ENCODE measurements around the gene LIPT1.
"Not testable (repeated sequence)": the region's sequence is repeated elsewhere in the genome, so short reads cannot be mapped to it uniquely, and the experiment has no call there.

The LIPT1 gene

DNA sequence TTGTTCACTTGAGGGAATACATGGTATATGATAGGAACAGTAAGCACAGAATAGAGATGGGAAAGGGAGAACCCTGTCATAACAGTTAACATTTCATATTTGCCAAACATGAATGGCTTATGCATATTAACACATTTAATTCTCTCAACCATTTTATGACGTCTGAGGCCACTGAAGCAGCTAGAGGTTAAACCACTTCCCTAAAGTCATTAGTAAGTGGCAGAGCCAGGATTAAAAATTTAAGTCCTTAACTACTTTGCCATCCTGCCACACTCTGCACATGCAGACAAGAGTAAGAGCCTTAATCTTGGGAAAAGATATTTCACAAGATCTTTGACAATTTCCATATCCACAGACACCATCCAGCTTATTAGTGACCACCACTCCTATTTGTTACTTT is 2.1 kb downstream of the LIPT1 start:
- ATAC-seq (no peak), DNase-seq (no peak)
- Mint-ChIP-seq H3K27me3 (no peaks in the 10 kb centered on the region), H3K9me3 (no peaks in the 10 kb centered on the region), H3K27ac (no peak overlapping the region), H3K4me1 (peaks cover 24% of the 10 kb centered on the region), H3K4me3 (no peak overlapping the region)

GRCh38 chr2:99158599-99158998 is 3.8 kb downstream of the LIPT1 start:
- H3K9me3 Mint-ChIP-seq, result no peaks in the 10 kb centered on the region
- H3K27ac Mint-ChIP-seq, result no peak overlapping the region
- no peak for DNase-seq
- ATAC-seq, result no peak
- no peaks in the 10 kb centered on the region for H3K27me3 Mint-ChIP-seq
- peaks cover 24% of the 10 kb centered on the region for H3K4me1 Mint-ChIP-seq
- H3K4me3 Mint-ChIP-seq, result no peak overlapping the region

DNA sequence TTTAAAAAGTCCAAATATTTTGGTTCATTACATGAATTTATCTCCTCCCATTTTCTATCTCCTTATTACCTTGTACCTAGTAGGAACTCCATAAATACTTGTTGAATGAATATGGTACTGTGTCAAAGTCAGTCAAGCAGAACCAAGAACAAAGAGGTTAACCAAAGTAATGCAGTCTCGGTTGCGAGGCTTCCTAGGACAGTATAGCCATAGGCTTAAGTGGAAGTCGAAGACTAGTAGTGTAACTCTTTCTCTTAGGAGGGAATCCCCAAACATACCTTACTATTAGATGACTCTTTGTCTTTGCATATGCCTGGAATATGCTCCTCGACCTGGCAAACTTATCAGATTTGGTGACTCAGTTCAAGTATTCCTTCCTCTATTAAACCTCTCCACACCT is 4.8 kb downstream of the LIPT1 start:
- Mint-ChIP-seq H3K27ac (no peak overlapping the region), H3K4me3 (no peak overlapping the region), H3K27me3 (no peaks in the 10 kb centered on the region), H3K9me3 (no peaks in the 10 kb centered on the region), H3K4me1 (peaks cover 24% of the 10 kb centered on the region)
- ATAC-seq (no peak), DNase-seq (no peak)

DNA sequence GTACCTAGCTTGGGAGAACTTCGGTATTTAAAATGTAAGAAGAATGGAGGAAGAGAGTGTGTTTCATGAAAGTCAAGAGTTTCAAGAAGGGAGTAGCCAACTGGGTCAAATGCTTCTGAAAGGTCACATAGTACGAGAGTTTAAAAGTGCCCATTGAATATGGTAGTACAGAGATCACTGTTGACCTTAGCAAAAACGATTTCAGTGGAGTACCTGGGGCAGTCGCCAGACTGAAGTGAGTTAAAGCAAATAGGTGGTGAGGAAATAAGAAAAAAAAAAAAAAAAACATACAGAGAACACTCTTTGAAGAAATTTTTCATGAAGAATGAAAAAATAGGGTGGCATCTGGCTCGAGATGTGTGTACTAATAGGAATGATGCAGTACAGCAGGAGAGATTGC is 11.5 kb downstream of the LIPT1 start:
- no peaks in the 10 kb centered on the region for H3K27me3 Mint-ChIP-seq
- H3K27ac Mint-ChIP-seq, result peak overlapping the region in 1 of 2 donors; percentile 88
- no peak for ATAC-seq
- peaks cover 22% of the 10 kb centered on the region for H3K4me1 Mint-ChIP-seq
- DNase-seq, result no peak
- no peak overlapping the region for H3K4me3 Mint-ChIP-seq
- H3K9me3 Mint-ChIP-seq, result no peaks in the 10 kb centered on the region

- Mint-ChIP-seq H3K4me1 (peaks cover 39% of the 10 kb centered on the region), H3K27ac (no peak overlapping the region), H3K9me3 (no peaks in the 10 kb centered on the region), H3K27me3 (no peaks in the 10 kb centered on the region), H3K4me3 (no peak overlapping the region)
- peak; percentile 81 for ATAC-seq
- DNase-seq, result no peak
Observed at GRCh38 chr2:99169534-99169933, 14.8 kb downstream of the LIPT1 start.

- no peaks in the 10 kb centered on the region for H3K27me3 Mint-ChIP-seq
- peak overlapping the region; percentile 86 to 92 for H3K27ac Mint-ChIP-seq
- H3K4me3 Mint-ChIP-seq, result no peak overlapping the region
- H3K9me3 Mint-ChIP-seq, result no peaks in the 10 kb centered on the region
- peak; percentile 78 for ATAC-seq
- DNase-seq, result peak in 1 of 2 donors; percentile 16
- H3K4me1 Mint-ChIP-seq, result peaks cover 46% of the 10 kb centered on the region
Observed at GRCh38 chr2:99171377-99172140, 16.8 kb downstream of the LIPT1 start.

DNA sequence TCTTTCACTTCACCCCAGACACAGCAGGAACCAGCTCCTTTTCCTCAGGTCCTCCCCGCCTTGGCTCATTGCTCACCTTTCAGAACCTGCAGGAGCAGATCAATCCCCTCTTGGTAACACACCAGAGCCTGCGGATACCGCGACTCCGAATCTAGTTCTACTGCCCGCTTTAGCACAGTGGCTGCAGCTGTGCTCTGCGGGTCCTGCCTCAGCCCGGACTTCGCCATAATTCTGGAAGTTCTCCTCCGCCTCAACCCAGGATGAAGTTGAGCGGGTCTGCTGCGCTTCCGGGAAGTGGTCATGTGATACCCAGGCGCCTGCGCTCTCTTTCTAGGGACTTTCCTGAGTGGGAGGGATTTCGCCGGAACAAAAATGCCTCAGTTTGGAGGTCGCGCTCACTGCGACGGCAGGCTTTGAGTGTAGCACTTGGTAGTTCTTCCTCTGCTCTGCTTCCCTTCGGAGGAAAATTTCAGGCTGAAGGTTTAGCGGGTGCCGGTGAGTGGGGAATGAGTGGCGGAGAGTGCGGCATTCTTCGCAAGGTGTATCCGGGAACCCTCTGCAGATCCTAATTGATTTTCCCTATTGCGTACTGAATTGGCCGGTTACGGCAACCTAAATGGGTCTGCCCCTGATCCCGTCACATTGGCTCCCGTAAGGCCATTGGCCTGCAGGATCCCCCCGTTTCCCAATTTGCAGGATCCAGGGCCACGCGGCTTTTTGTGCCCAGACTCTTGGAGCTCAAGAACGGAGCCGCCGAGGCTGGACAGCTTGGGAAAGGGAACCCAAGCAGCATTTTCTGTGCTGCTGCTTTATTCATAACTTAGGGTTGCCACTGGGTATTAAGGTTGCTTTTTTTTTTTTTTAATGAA is 26.2 kb downstream of the LIPT1 start, which contains the start of the genes MITD1 and MRPL30:
MITD1 (minus strand) TSS at position 304 of the 869 bp plus-strand sequence; CDS start at position 227, 77 bp downstream.
MRPL30 (plus strand) TSS at position 430 of the 869 bp plus-strand sequence. CDS start 5,020 bp downstream, outside the sequence.
- Mint-ChIP-seq H3K27me3 (no peaks in the 10 kb centered on the region), H3K4me1 (peaks cover 55% of the 10 kb centered on the region)
- ATAC-seq, result peak; percentile 96

DNA sequence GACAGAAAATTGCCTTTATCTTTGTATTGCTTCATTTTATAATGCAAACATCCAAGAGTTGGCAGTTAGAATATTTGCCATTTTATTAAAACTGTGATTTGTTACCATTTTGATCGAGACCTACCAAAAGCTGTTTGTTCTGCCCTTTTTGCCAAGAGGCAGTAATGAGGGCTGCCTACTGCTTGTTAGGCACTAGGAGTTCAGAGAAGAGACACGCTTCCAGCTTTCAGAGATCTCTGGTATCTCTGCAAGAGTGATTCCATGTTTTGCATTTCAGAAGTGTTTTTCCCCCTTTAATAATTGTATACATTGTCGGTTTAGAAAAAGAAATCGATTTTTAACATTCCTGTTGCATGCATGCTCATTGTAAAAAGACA is 26.8 kb downstream of the LIPT1 start:
- H3K4me3 Mint-ChIP-seq, result peak overlapping the region; percentile 99
- H3K27me3 Mint-ChIP-seq, result no peaks in the 10 kb centered on the region
- H3K9me3 Mint-ChIP-seq, result no peaks in the 10 kb centered on the region
- ATAC-seq, result no peak
- peak overlapping the region; percentile 26 to 98 for H3K27ac Mint-ChIP-seq
- peaks cover 52% of the 10 kb centered on the region for H3K4me1 Mint-ChIP-seq
- DNase-seq, result no peak

More for the DNA sequence above, 26.2 kb downstream of the LIPT1 start, which contains the start of the genes MITD1 and MRPL30:
- DNase-seq, result peak; percentile 88 to 91
- H3K27ac Mint-ChIP-seq, result peak within 1 kb of the TSS; percentile 98 to 99
- H3K9me3 Mint-ChIP-seq, result no peaks in the 10 kb centered on the region
- peak within 1 kb of the TSS; percentile 99 for H3K4me3 Mint-ChIP-seq

DNA sequence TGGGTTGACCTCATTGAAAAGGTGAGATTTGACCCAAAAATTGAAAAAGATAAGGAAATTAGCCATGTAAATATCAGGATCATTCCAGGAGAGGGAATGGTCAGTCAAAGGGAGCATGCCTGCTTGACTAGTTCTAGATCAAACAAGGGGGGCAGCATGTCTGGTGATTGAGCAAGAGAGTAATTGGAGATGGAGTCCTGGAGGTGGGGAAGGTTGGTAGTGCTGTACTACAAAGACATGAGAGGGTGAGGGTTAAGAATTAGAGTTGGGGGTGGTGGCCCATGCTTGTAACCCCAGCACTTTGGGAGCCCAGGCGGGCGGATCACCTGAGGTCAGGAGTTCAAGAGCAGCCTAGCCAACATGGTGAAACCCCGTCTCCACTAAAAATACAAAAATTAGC is 28.3 kb downstream of the LIPT1 start:
- Mint-ChIP-seq H3K27me3 (no peaks in the 10 kb centered on the region), H3K4me3 (peak overlapping the region in 1 of 2 donors; percentile 2), H3K4me1 (peaks cover 54% of the 10 kb centered on the region), H3K27ac (peak overlapping the region in 1 of 2 donors; percentile 1), H3K9me3 (no peaks in the 10 kb centered on the region)
- DNase-seq (no peak), ATAC-seq (no peak)

GRCh38 chr2:99184811-99185210 is 30.0 kb downstream of the LIPT1 start:
- Mint-ChIP-seq H3K9me3 (no peaks in the 10 kb centered on the region), H3K27ac (no peak overlapping the region), H3K27me3 (no peaks in the 10 kb centered on the region), H3K4me1 (peaks cover 43% of the 10 kb centered on the region), H3K4me3 (no peak overlapping the region)
- ATAC-seq (no peak), DNase-seq (no peak)

GRCh38 chr2:99187011-99187410 is 32.2 kb downstream of the LIPT1 start:
- Mint-ChIP-seq H3K4me3 (no peak overlapping the region), H3K27me3 (no peaks in the 10 kb centered on the region), H3K9me3 (no peaks in the 10 kb centered on the region), H3K27ac (peak overlapping the region in 1 of 2 donors; percentile 72), H3K4me1 (peaks cover 36% of the 10 kb centered on the region)
- no peak for DNase-seq
- no peak for ATAC-seq

- no peak for ATAC-seq
- Mint-ChIP-seq H3K4me3 (no peak overlapping the region), H3K27ac (peak overlapping the region in 1 of 2 donors; percentile 1), H3K4me1 (peaks cover 28% of the 10 kb centered on the region), H3K27me3 (no peaks in the 10 kb centered on the region), H3K9me3 (no peaks in the 10 kb centered on the region)
- no peak for DNase-seq
Observed at GRCh38 chr2:99188357-99188756, 33.6 kb downstream of the LIPT1 start.

DNA sequence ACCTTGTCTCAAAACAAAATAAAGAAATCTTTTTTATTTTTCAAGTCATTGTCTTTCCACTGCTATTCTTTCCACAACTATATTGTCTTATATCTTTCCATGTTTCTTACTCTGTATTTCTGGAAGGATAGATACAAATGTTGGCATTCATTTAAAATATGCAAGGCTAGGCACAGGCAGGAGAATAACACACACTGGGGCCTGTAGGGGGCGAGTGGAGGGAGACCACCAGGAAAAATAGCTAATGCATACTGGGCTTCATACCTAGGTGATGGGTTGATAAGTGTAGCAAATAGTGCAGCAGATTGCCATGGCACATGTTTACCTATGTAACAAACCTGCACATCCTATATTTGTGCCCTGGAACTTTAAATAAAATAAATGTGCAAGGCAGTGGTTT is 35.8 kb downstream of the LIPT1 start:
- H3K4me1 Mint-ChIP-seq, result peaks cover 15% of the 10 kb centered on the region
- H3K9me3 Mint-ChIP-seq, result no peaks in the 10 kb centered on the region
- no peaks in the 10 kb centered on the region for H3K27me3 Mint-ChIP-seq
- DNase-seq (no peak), ATAC-seq (no peak)
- H3K27ac Mint-ChIP-seq, result no peak overlapping the region
- no peak overlapping the region for H3K4me3 Mint-ChIP-seq

- DNase-seq, H3K4me1 Mint-ChIP-seq, H3K4me3 Mint-ChIP-seq, H3K27ac Mint-ChIP-seq, H3K9me3 Mint-ChIP-seq, H3K27me3 Mint-ChIP-seq, ATAC-seq: not testable (repeated sequence)
Observed at GRCh38 chr2:99192364-99192763, 37.6 kb downstream of the LIPT1 start.

DNA sequence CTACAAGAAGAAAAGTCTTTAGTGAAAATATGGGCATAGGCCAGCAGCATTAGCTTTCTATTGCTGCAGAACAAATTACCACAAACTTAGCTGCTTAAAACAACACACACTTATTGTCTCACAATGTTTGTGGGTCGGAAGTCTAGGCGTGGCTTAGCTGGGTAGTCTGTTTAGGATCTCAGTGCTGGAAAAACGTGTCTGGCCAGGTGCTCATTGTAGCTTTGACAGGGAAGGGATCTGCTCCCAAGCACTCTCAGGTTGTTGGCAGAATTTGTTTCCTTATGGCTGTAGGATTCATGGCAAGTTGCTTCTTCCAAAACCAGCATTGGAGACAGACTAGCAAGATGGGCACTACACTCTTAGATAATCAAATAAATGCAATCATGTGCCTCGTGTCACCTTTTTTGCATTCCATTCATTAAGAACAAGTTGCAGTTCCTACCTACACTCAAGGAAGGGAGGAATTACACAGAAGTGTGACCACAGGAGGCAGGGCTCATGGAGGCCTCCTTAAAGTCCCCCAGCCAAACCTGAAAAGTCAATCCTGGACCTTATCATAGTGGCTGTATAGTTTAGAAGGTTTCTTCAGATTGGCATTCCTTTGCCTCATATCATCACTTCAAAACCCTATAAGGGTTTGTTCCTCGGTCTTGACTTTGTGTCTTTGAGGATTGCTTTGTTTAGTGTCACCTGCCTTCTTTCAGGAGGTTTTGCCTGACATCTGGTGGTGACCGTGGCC is 43.5 kb downstream of the LIPT1 start:
- H3K27me3 Mint-ChIP-seq, result no peaks in the 10 kb centered on the region
- H3K4me1 Mint-ChIP-seq, result no peaks in the 10 kb centered on the region
- no peak overlapping the region for H3K4me3 Mint-ChIP-seq
- H3K9me3 Mint-ChIP-seq, result no peaks in the 10 kb centered on the region
- ATAC-seq (no peak), DNase-seq (no peak)
- no peak overlapping the region for H3K27ac Mint-ChIP-seq

All from stimulated activated naive CD8-positive, alpha-beta T cell treated with anti-CD3 and anti-CD28 coated beads, Interleukin-15, amount 100 ng/mL, for 72 hours (primary cell).